ENCODE results near the gene NANS. TPM values are rescaled to one million over a fixed set of nuclear protein-coding genes. Genes with fewer than 3 reads are reported as not detected.

NANS gene
- 57.9 to 66.7 TPM (median 61.3 TPM) in 3 replicates for total RNA-seq (2021)
- Bru-seq, nascent RNA, result percentile 65 among the genes with signal in this experiment
- long read RNA-seq, experiment 1, transcript NANS-201 (6 exons, 1,170 nt), result major isoform, 196 of 216 reads
- long read RNA-seq, experiment 1, partial matches to known transcripts, result 6 of 216 reads
- long read RNA-seq, experiment 1, other reads (novel, unspliced or antisense), result 12 of 216 reads
- long read RNA-seq, experiment 2, transcript NANS-201 (6 exons, 1,170 nt), result major isoform, 110 of 133 reads
- long read RNA-seq, experiment 2, partial matches to known transcripts, result 6 of 133 reads
- long read RNA-seq, experiment 2, other reads (novel, unspliced or antisense), result 16 of 133 reads
- long read RNA-seq, experiment 3, transcript NANS-201 (6 exons, 1,170 nt), result major isoform, 321 of 340 reads
- long read RNA-seq, experiment 3, partial matches to known transcripts, result 2 of 340 reads
- long read RNA-seq, experiment 3, other reads (novel, unspliced or antisense), result 16 of 340 reads

- H3K36me3 Mint-ChIP-seq, result peaks cover 6% of the 10 kb centered on the region
- POLR2A ChIA-PET, result interaction anchor here (1.2 to 1.6 kb wide), 3 partner anchors 11 to 200 kb away, joined by 3 to 5 read pairs (median 5); partner anchors contain the start of gene TBC1D2
- DNase-seq (ENCODE audit: low spot score), result peak; percentile 91
- TF ChIP-seq, protein P1, sequence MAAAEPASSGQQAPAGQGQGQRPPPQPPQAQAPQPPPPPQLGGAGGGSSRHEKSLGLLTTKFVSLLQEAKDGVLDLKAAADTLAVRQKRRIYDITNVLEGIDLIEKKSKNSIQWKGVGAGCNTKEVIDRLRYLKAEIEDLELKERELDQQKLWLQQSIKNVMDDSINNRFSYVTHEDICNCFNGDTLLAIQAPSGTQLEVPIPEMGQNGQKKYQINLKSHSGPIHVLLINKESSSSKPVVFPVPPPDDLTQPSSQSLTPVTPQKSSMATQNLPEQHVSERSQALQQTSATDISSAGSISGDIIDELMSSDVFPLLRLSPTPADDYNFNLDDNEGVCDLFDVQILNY (CRISPR knock-in tag; IDR thresholded peaks at IDR 0.05), result peak; percentile 60; the same call in 1 of the 2 replicates
- TF ChIP-seq, protein P2, sequence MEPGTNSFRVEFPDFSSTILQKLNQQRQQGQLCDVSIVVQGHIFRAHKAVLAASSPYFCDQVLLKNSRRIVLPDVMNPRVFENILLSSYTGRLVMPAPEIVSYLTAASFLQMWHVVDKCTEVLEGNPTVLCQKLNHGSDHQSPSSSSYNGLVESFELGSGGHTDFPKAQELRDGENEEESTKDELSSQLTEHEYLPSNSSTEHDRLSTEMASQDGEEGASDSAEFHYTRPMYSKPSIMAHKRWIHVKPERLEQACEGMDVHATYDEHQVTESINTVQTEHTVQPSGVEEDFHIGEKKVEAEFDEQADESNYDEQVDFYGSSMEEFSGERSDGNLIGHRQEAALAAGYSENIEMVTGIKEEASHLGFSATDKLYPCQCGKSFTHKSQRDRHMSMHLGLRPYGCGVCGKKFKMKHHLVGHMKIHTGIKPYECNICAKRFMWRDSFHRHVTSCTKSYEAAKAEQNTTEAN (CRISPR knock-in tag; IDR thresholded peaks at IDR 0.05), result peak; percentile 48; the same call in 1 of the 2 replicates
- TF ChIP-seq ZNF317 (CRISPR knock-in tag; IDR thresholded peaks at IDR 0.05; ENCODE audit: borderline replicate concordance, low read depth) (no peak), FOXK1 (CRISPR knock-in tag; IDR thresholded peaks at IDR 0.05) (peak; percentile 50; the same call in 1 of the 2 replicates), GTF2I (CRISPR knock-in tag; conservative IDR thresholded peaks at IDR 0.05) (no peak), ELF4 (CRISPR knock-in tag; IDR thresholded peaks at IDR 0.05; ENCODE audit: low read depth) (0 out of 2 replicates have a peak, but pooled peaks have one; percentile 52), MAX (CRISPR knock-in tag; IDR thresholded peaks at IDR 0.05) (peak; percentile 59; the same call in 1 of the 2 replicates), OVOL2 (CRISPR knock-in tag; IDR thresholded peaks at IDR 0.05; ENCODE audit: borderline replicate concordance) (no peak), GABPB1 (CRISPR knock-in tag; IDR thresholded peaks at IDR 0.05) (peak; percentile 82), ZNF423 (CRISPR knock-in tag; IDR thresholded peaks at IDR 0.05) (peak; percentile 22; the same call in 1 of the 2 replicates), NFYB (CRISPR knock-in tag; conservative IDR thresholded peaks at IDR 0.05; ENCODE audit: low read depth) (peak; percentile 54), ZBTB21 (CRISPR knock-in tag; IDR thresholded peaks at IDR 0.05; ENCODE audit: borderline replicate concordance) (no peak), CREB1 (CRISPR knock-in tag; IDR thresholded peaks at IDR 0.05) (no peak), RORB (CRISPR knock-in tag; IDR thresholded peaks at IDR 0.05) (no peak), ZNF671 (CRISPR knock-in tag; IDR thresholded peaks at IDR 0.05) (no peak), EMX1 (CRISPR knock-in tag; IDR thresholded peaks at IDR 0.05) (no peak), PRRX2 (CRISPR knock-in tag; IDR thresholded peaks at IDR 0.05) (no peak), PREB (CRISPR knock-in tag; IDR thresholded peaks at IDR 0.05; ENCODE audit: borderline replicate concordance) (0 out of 2 replicates have a peak, but pooled peaks have one; percentile 34), CREM (CRISPR knock-in tag; IDR thresholded peaks at IDR 0.05) (peak; percentile 32; the same call in 1 of the 2 replicates), ZNF121 (CRISPR knock-in tag; IDR thresholded peaks at IDR 0.05) (peak; percentile 93), ETV6 (CRISPR knock-in tag; IDR thresholded peaks at IDR 0.05) (peak; percentile 74), ESRRA (CRISPR knock-in tag; IDR thresholded peaks at IDR 0.05; ENCODE audit: borderline replicate concordance) (0 out of 2 replicates have a peak, but pooled peaks have one; percentile 70), SP1 (CRISPR knock-in tag; conservative IDR thresholded peaks at IDR 0.05) (peak; percentile 66), KAT7 (CRISPR knock-in tag; IDR thresholded peaks at IDR 0.05; ENCODE audit: borderline replicate concordance) (0 out of 2 replicates have a peak, but pooled peaks have one; percentile 81), FOXP1 (CRISPR knock-in tag; IDR thresholded peaks at IDR 0.05; ENCODE audit: borderline replicate concordance) (peak; percentile 81; the same call in 1 of the 2 replicates)
- TF ChIP-seq, protein P3, sequence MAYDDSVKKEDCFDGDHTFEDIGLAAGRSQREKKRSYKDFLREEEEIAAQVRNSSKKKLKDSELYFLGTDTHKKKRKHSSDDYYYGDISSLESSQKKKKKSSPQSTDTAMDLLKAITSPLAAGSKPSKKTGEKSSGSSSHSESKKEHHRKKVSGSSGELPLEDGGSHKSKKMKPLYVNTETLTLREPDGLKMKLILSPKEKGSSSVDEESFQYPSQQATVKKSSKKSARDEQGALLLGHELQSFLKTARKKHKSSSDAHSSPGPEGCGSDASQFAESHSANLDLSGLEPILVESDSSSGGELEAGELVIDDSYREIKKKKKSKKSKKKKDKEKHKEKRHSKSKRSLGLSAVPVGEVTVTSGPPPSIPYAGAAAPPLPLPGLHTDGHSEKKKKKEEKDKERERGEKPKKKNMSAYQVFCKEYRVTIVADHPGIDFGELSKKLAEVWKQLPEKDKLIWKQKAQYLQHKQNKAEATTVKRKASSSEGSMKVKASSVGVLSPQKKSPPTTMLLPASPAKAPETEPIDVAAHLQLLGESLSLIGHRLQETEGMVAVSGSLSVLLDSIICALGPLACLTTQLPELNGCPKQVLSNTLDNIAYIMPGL (CRISPR knock-in tag; IDR thresholded peaks at IDR 0.05), result 0 out of 2 replicates have a peak, but pooled peaks have one; percentile 57
- ATAC-seq, result peak; percentile 94
- no peaks in the 10 kb centered on the region for H3K9me3 Mint-ChIP-seq
- peak within 1 kb of the TSS; percentile 57; the same call in 1 of the 2 replicates for H3K27ac Mint-ChIP-seq
- CTCF ChIA-PET, result interaction anchor here (0.6 to 3.1 kb wide), 14 partner anchors 9 to 207 kb away, joined by 3 to 19 read pairs (median 4); partner anchors contain the start of genes TBC1D2 and TRMO
- H3K27me3 Mint-ChIP-seq (ENCODE audit: low read depth), result peaks cover 25% of the 10 kb centered on the region
- peak within 1 kb of the TSS; percentile 89 for H3K4me3 Mint-ChIP-seq
- no peaks in the 10 kb centered on the region for H3K4me1 Mint-ChIP-seq
Measured at GRCh38 chr9:98056269-98057137, at the start of gene NANS. Gene NANS (plus strand): TSS chr9:98056732. CDS start chr9:98056809, 77 bp downstream.
